ENCODE results near the gene APOA1.

Gene APOA1

GRCh38 chr11:116849486-116849885 is 12.1 kb upstream of the APOA1 start:
- TF ChIP-seq GATA3 (IDR thresholded peaks at IDR 0.05; ENCODE audit: low read depth, low read length) (no peak), GATA2 (IDR thresholded peaks at IDR 0.05; ENCODE audit: low read depth, low read length) (no peak)

GRCh38 chr11:116849060-116849459 is 11.6 kb upstream of the APOA1 start:
- TF ChIP-seq GATA3 (IDR thresholded peaks at IDR 0.05; ENCODE audit: low read depth, low read length) (no peak), GATA2 (IDR thresholded peaks at IDR 0.05; ENCODE audit: low read depth, low read length) (no peak)

GRCh38 chr11:116847612-116848011 is 10.2 kb upstream of the APOA1 start:
- no peak for TF ChIP-seq GATA2 (IDR thresholded peaks at IDR 0.05; ENCODE audit: low read depth, low read length)
- TF ChIP-seq GATA3 (IDR thresholded peaks at IDR 0.05; ENCODE audit: low read depth, low read length): no peak

GRCh38 chr11:116844722-116845121 is 7.3 kb upstream of the APOA1 start:
- TF ChIP-seq GATA2 (IDR thresholded peaks at IDR 0.05; ENCODE audit: low read depth, low read length) (no peak), GATA3 (IDR thresholded peaks at IDR 0.05; ENCODE audit: low read depth, low read length) (no peak)

GRCh38 chr11:116843661-116844060 is 6.2 kb upstream of the APOA1 start:
- TF ChIP-seq GATA3 (IDR thresholded peaks at IDR 0.05; ENCODE audit: low read depth, low read length) (no peak), GATA2 (IDR thresholded peaks at IDR 0.05; ENCODE audit: low read depth, low read length) (no peak)

GRCh38 chr11:116842909-116843308 is 5.5 kb upstream of the APOA1 start:
- TF ChIP-seq GATA3 (IDR thresholded peaks at IDR 0.05; ENCODE audit: low read depth, low read length): no peak

GRCh38 chr11:116842117-116842516 is 4.7 kb upstream of the APOA1 start:
- no peak for TF ChIP-seq GATA3 (IDR thresholded peaks at IDR 0.05; ENCODE audit: low read depth, low read length)
- no peak for TF ChIP-seq GATA2 (IDR thresholded peaks at IDR 0.05; ENCODE audit: low read depth, low read length)

GRCh38 chr11:116840746-116841296 is 3.4 kb upstream of the APOA1 start:
- no peak for TF ChIP-seq GATA2 (IDR thresholded peaks at IDR 0.05; ENCODE audit: low read depth, low read length)
- no peak for TF ChIP-seq GATA3 (IDR thresholded peaks at IDR 0.05; ENCODE audit: low read depth, low read length)

- TF ChIP-seq GATA3 (IDR thresholded peaks at IDR 0.05; ENCODE audit: low read depth, low read length) (no peak), GATA2 (IDR thresholded peaks at IDR 0.05; ENCODE audit: low read depth, low read length) (no peak)
These were observed 2.9 kb upstream of the APOA1 start for GRCh38 chr11:116840224-116840745.

GRCh38 chr11:116838321-116839084 is 1.1 kb upstream of the APOA1 start:
- TF ChIP-seq GATA2 (IDR thresholded peaks at IDR 0.05; ENCODE audit: low read depth, low read length) (no peak), GATA3 (IDR thresholded peaks at IDR 0.05; ENCODE audit: low read depth, low read length) (no peak)

GRCh38 chr11:116836632-116836991 is 810 bp downstream of the APOA1 start:
- no peak for TF ChIP-seq GATA3 (IDR thresholded peaks at IDR 0.05; ENCODE audit: low read depth, low read length)
- TF ChIP-seq GATA2 (IDR thresholded peaks at IDR 0.05; ENCODE audit: low read depth, low read length): no peak

- TF ChIP-seq GATA2 (IDR thresholded peaks at IDR 0.05; ENCODE audit: low read depth, low read length): no peak
These were observed 1.4 kb downstream of the APOA1 start for GRCh38 chr11:116835791-116836631.

- no peak for TF ChIP-seq GATA3 (IDR thresholded peaks at IDR 0.05; ENCODE audit: low read depth, low read length)
- no peak for TF ChIP-seq GATA2 (IDR thresholded peaks at IDR 0.05; ENCODE audit: low read depth, low read length)
These were observed 2.2 kb downstream of the APOA1 start for GRCh38 chr11:116835042-116835772.
